GM10847 (cell line): ENCODE data around the gene COPS9.

ENCODE experiments used
- POLR2A ChIP-seq: IDR thresholded peaks from 2 replicates; pipeline ENCODE4 v1.6.1; 2011; ENCODE audit not compliant: insufficient read length; ENCODE audit errors: extremely low read depth

COPS9 gene

GRCh38 chr2:240169486-240170353 is 33.6 kb upstream of the COPS9 start:
- no peak for TF ChIP-seq POLR2A

- no peak for TF ChIP-seq POLR2A
Measured at GRCh38 chr2:240168546-240169361, 32.6 kb upstream of the COPS9 start.

- no peak for TF ChIP-seq POLR2A
Measured at GRCh38 chr2:240168041-240168440, 31.9 kb upstream of the COPS9 start.

- TF ChIP-seq POLR2A, result no peak
Measured at GRCh38 chr2:240167588-240167880, 31.4 kb upstream of the COPS9 start.

- TF ChIP-seq POLR2A, result no peak
Measured at GRCh38 chr2:240166761-240167587, 30.9 kb upstream of the COPS9 start.

- no peak for TF ChIP-seq POLR2A
Measured at GRCh38 chr2:240166191-240166590, 30.1 kb upstream of the COPS9 start.

- TF ChIP-seq POLR2A, result no peak
Measured at GRCh38 chr2:240165661-240166060, 29.6 kb upstream of the COPS9 start.

GRCh38 chr2:240165034-240165433 is 28.9 kb upstream of the COPS9 start:
- no peak for TF ChIP-seq POLR2A

- no peak for TF ChIP-seq POLR2A
Measured at GRCh38 chr2:240164586-240164985, 28.5 kb upstream of the COPS9 start.

GRCh38 chr2:240163844-240164574 is 27.9 kb upstream of the COPS9 start:
- TF ChIP-seq POLR2A, result no peak

GRCh38 chr2:240162939-240163714 is 27.0 kb upstream of the COPS9 start:
- no peak for TF ChIP-seq POLR2A

GRCh38 chr2:240162531-240162930 is 26.4 kb upstream of the COPS9 start:
- no peak for TF ChIP-seq POLR2A

GRCh38 chr2:240162032-240162431 is 25.9 kb upstream of the COPS9 start:
- no peak for TF ChIP-seq POLR2A

- TF ChIP-seq POLR2A, result no peak
Measured at GRCh38 chr2:240161087-240161750, 25.1 kb upstream of the COPS9 start.
